Fibroblast of lung (primary cell): ENCODE measurements around the gene ADD3. TPM values are rescaled to one million over a fixed set of nuclear protein-coding genes. Genes with fewer than 3 reads are reported as not detected.

Experiments used
- DNase-seq, 2 donors: peaks; one replicate each; pipeline versions ENCODE4 v3.0.0 to v3.0.0-alpha.2; 2010; ENCODE audit warnings: low read depth in 2 of 2
- H2AFZ ChIP-seq: 2 replicates; pipeline ENCODE4 v1.5.1; 2012; ENCODE audit warnings: low read length, control low read depth, inconsistent platforms
- H3K27ac ChIP-seq: 2 replicates; pipeline ENCODE4 v1.5.1; 2011; ENCODE audit warnings: low read length, control low read depth; ENCODE audit not compliant: insufficient read depth
- H3K27me3 ChIP-seq: 2 replicates; pipeline ENCODE4 v1.5.1; 2011; ENCODE audit warnings: mild to moderate bottlenecking, low read length; ENCODE audit not compliant: control insufficient read depth, insufficient read depth
- H3K36me3 ChIP-seq: 2 replicates; pipeline ENCODE4 v1.5.1; 2011; ENCODE audit warnings: low read length; ENCODE audit not compliant: control insufficient read depth, insufficient read depth
- H3K4me1 ChIP-seq: 2 replicates; pipeline ENCODE4 v1.5.1; 2011; ENCODE audit warnings: low read length; ENCODE audit not compliant: control insufficient read depth, insufficient read depth; ENCODE audit errors: extremely low read depth
- H3K4me2 ChIP-seq: 2 replicates; pipeline ENCODE4 v1.5.1; 2011; ENCODE audit warnings: low read length, control low read depth; ENCODE audit not compliant: insufficient read depth; ENCODE audit errors: extremely low read depth
- H3K4me3 ChIP-seq, 4 experiments: fragments of 200-600 bp in 1 of 4; sonication (generic) in 1 of 4; replicated peaks in 1 of 4; 2 replicates each; pipeline ENCODE4 v1.5.1; 2011 to 2016; ENCODE audit warnings: low read length in 4 of 4, low read depth in 3 of 4, mild to moderate bottlenecking in 3 of 4, control low read depth in 2 of 4, inconsistent platforms in 1 of 4, mixed read lengths in 1 of 4; ENCODE audit not compliant: insufficient read depth in 1 of 4; ENCODE audit errors: control extremely low read depth in 1 of 4
- H3K79me2 ChIP-seq: 2 replicates; pipeline ENCODE4 v1.5.1; 2012; ENCODE audit warnings: mild to moderate bottlenecking, low read length, inconsistent platforms; ENCODE audit not compliant: control insufficient read depth, insufficient read depth
- H3K9ac ChIP-seq: 2 replicates; pipeline ENCODE4 v1.5.1; 2011; ENCODE audit warnings: mild to moderate bottlenecking, low read length, control low read depth; ENCODE audit not compliant: insufficient read depth
- H3K9me3 ChIP-seq: 2 replicates; pipeline ENCODE4 v1.5.1; 2012; ENCODE audit warnings: low read depth, low read length; ENCODE audit not compliant: control insufficient read depth, insufficient read depth
- H4K20me1 ChIP-seq: 2 replicates; pipeline ENCODE4 v1.5.1; 2011; ENCODE audit warnings: low read length; ENCODE audit not compliant: control insufficient read depth, insufficient read depth; ENCODE audit errors: extremely low read depth
- EZH2 ChIP-seq: IDR thresholded peaks from 2 replicates; pipeline ENCODE4 v1.5.1; 2012; ENCODE audit warnings: low read length, control low read depth, mild to moderate bottlenecking; ENCODE audit errors: missing control alignments
- polyA plus RNA-seq, 2 donors: library from polyadenylated mRNA; depleted of rRNA in 1 of 2; stranded (reverse) in 1 of 2; unstranded in 1 of 2; fragments of >200 nt; gene quantifications; 2 replicates each; pipeline ENCODE4 v1.2.1, GENCODE V29; 2011 to 2012; ENCODE audit warnings: missing spikeins in 1 of 2
- total RNA-seq: library from RNA; depleted of rRNA; stranded (reverse); fragments of >200 nt; gene quantifications from 2 replicates; pipeline ENCODE4 v1.2.1, GENCODE V29; 2014
- TF ChIP-seq, protein P1 (sequence below), 2 donors: IDR thresholded peaks in 1 of 2; conservative IDR thresholded peaks in 1 of 2; 1 replicate in 1 of 2; 2 replicates in 1 of 2; pipeline ENCODE4 v1.5.1; 2011 to 2012; ENCODE audit warnings: low read length in 2 of 2, control low read depth in 1 of 2, inconsistent platforms in 1 of 2, low read depth in 1 of 2, mild to moderate bottlenecking in 1 of 2

ADD3 gene
- total and polyA plus RNA-seq, 2 donors (not counting 1 experiment from before 2014, with no cell fraction given) = 93.0 to 416 TPM

DNA sequence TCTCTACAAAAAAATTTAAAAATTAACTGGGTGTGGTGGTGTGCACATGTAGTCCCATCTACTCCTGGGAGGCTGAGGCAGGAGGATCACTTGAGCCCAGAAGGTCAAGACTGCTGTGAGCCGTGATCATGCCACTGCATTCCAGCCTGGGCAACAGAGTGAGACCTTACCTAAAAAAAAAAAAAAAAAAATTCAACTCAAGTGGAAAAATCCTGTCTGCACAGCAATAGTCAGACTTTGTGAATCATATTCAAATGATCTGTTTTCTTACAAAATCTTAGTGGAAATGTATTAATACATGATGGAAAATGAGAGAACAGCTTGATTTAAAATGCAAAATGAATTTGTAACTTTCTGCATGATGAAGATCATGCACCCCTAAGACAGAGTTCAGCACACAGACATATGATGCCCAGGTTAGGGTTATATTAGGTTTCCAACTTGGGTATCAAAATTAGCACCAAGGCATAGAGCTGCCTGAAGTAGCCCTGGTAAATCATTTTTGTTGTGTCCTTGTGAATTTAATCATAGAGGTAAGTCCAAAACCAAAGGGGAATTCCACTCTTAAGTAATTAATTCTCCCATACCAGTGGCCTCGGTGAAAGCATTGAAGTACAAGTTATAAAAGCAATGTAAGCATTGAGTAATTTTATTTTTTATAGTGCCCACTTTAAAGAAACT, 93.8 kb downstream of the ADD3 start:
- Histone ChIP-seq H3K36me3 (no peaks in the 10 kb centered on the region), H3K9me3 (no peaks in the 10 kb centered on the region), H3K27ac (no peak overlapping the region), H4K20me1 (no peaks in the 10 kb centered on the region), H3K4me3 (no peak overlapping the region), H3K27me3 (no peaks in the 10 kb centered on the region), H3K9ac (no peak overlapping the region), H3K79me2 (peaks cover 5% of the 10 kb centered on the region), H2AFZ (no peak overlapping the region), H3K4me2 (no peak overlapping the region), H3K4me1 (no peaks in the 10 kb centered on the region)
- DNase-seq = no peak
- TF ChIP-seq EZH2 = no peak
- TF ChIP-seq, protein P1, sequence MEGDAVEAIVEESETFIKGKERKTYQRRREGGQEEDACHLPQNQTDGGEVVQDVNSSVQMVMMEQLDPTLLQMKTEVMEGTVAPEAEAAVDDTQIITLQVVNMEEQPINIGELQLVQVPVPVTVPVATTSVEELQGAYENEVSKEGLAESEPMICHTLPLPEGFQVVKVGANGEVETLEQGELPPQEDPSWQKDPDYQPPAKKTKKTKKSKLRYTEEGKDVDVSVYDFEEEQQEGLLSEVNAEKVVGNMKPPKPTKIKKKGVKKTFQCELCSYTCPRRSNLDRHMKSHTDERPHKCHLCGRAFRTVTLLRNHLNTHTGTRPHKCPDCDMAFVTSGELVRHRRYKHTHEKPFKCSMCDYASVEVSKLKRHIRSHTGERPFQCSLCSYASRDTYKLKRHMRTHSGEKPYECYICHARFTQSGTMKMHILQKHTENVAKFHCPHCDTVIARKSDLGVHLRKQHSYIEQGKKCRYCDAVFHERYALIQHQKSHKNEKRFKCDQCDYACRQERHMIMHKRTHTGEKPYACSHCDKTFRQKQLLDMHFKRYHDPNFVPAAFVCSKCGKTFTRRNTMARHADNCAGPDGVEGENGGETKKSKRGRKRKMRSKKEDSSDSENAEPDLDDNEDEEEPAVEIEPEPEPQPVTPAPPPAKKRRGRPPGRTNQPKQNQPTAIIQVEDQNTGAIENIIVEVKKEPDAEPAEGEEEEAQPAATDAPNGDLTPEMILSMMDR (conservative IDR thresholded peaks at IDR 0.05 in 1 of 2, IDR thresholded peaks at IDR 0.05 in 1 of 2; ENCODE audit: low read depth in 1 of 2, low read length in 2 of 2) = no peak

DNA sequence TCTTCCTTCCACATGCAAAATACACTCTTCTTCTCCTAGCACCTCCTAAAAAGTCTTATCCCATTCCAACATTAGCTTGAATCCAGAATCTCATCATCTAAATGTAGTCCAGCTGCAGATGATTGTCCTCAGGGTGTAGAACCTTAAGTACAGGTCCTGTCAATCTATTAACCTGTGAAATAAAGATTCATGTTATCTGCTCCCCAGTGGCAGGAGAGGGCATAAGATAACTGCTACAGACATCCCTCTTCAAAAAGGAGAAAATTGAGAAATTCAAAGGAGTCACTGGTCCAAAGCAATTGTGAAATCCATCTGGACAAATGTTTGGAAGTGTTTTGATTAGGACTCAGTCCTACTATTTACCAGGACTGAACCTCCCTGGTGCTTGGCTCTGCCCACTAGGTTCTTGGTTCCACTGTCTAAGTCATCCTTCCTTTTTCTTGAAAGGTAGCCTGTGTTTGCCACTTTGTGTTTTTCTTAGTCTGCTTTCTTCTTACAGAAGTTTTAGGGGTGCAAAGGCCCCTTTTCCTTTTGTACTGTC, 96.2 kb downstream of the ADD3 start:
- H3K36me3 ChIP-seq = no peaks in the 10 kb centered on the region
- H4K20me1 ChIP-seq = no peaks in the 10 kb centered on the region
- H3K27ac ChIP-seq = no peak overlapping the region
- H3K9ac ChIP-seq = no peak overlapping the region
- H3K27me3 ChIP-seq = no peaks in the 10 kb centered on the region
- H3K4me3 ChIP-seq = no peak overlapping the region
- no peaks in the 10 kb centered on the region for H3K4me1 ChIP-seq
- TF ChIP-seq, protein P1 (conservative IDR thresholded peaks at IDR 0.05 in 1 of 2, IDR thresholded peaks at IDR 0.05 in 1 of 2; ENCODE audit: low read depth in 1 of 2, low read length in 2 of 2) = no peak
- TF ChIP-seq EZH2 = no peak
- no peaks in the 10 kb centered on the region for H3K9me3 ChIP-seq
- no peak overlapping the region for H3K4me2 ChIP-seq
- peak in 1 of 2 donors; percentile 22 for DNase-seq
- H3K79me2 ChIP-seq = peaks cover 1% of the 10 kb centered on the region
- H2AFZ ChIP-seq = no peak overlapping the region

DNA sequence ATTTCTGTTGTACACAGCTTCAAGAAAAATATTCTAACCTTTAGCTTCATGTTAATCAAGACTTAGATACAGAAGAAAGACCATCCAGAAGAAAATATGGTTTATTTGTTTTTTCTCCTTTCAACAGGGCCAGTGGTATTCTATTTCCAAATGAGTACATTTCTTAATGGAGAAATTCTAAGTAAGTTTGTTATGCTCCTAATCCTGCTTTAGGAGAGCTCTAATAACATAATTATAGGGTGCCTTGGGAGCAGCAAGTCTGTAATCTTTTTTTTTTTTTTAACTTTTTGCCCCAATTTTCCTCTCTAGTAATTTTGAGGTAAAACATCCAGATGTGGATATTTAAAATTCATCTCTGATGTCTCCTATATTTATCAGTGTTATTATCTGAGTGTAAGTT, 98.1 kb downstream of the ADD3 start:
- Histone ChIP-seq H3K4me1 (no peaks in the 10 kb centered on the region), H4K20me1 (no peaks in the 10 kb centered on the region), H3K27me3 (no peaks in the 10 kb centered on the region), H3K4me2 (no peak overlapping the region), H3K4me3 (no peak overlapping the region), H2AFZ (no peak overlapping the region), H3K36me3 (no peaks in the 10 kb centered on the region), H3K9me3 (no peaks in the 10 kb centered on the region), H3K79me2 (no peaks in the 10 kb centered on the region), H3K27ac (no peak overlapping the region), H3K9ac (no peak overlapping the region)
- no peak for DNase-seq
- TF ChIP-seq, protein P1 (conservative IDR thresholded peaks at IDR 0.05 in 1 of 2, IDR thresholded peaks at IDR 0.05 in 1 of 2; ENCODE audit: low read depth in 1 of 2, low read length in 2 of 2) = no peak
- TF ChIP-seq EZH2 = no peak
